Lower leg skin (tissue), 3 donors: Measurements from ENCODE around the gene TXNRD2.

ENCODE experiments used
- POLR2A ChIP-seq, 2 donors: fragments of 450-650 bp; IDR thresholded peaks; one replicate each; pipeline ENCODE4 v1.6.1; 2016 to 2017; ENCODE audit warnings: antibody characterized with exemption in 2 of 2, mild to moderate bottlenecking in 1 of 2, moderate library complexity in 1 of 2
- TF ChIP-seq, protein P1 (sequence below), 3 donors: fragments of 450-650 bp; IDR thresholded peaks; one replicate each; pipeline ENCODE4 v1.5.1; 2016; ENCODE audit warnings: antibody characterized with exemption in 3 of 3, mild to moderate bottlenecking in 3 of 3, moderate library complexity in 2 of 3

DNA sequence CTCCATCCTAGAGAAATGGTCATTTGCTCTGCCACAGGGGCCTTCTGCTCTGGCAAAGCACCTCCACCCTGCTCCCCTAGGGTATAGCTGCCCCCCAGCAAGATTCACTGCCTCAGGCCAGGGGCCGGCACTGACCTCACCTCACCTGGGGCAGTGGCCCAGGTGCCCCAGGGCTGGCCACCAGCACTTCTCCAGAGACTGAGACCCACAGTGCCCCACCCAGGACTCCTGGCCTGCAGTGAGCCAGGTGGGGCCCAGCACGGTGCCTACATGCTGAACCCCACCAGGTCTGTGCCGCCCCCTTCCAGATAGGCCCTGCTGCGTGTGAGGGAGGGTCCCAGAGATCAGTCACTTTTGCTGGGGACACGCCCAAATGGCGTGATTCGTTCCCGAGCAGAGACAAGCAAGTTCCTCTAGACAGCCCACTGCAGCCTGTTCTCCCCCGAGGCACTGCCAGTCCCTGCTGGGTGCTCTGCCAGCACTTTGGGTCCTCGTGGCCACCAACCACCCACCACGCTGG, 97.7 kb downstream of the TXNRD2 start:
- TF ChIP-seq, protein P1, sequence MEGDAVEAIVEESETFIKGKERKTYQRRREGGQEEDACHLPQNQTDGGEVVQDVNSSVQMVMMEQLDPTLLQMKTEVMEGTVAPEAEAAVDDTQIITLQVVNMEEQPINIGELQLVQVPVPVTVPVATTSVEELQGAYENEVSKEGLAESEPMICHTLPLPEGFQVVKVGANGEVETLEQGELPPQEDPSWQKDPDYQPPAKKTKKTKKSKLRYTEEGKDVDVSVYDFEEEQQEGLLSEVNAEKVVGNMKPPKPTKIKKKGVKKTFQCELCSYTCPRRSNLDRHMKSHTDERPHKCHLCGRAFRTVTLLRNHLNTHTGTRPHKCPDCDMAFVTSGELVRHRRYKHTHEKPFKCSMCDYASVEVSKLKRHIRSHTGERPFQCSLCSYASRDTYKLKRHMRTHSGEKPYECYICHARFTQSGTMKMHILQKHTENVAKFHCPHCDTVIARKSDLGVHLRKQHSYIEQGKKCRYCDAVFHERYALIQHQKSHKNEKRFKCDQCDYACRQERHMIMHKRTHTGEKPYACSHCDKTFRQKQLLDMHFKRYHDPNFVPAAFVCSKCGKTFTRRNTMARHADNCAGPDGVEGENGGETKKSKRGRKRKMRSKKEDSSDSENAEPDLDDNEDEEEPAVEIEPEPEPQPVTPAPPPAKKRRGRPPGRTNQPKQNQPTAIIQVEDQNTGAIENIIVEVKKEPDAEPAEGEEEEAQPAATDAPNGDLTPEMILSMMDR (IDR thresholded peaks at IDR 0.05), result no peak
- no peak for TF ChIP-seq POLR2A (IDR thresholded peaks at IDR 0.05)
